Stomach (tissue), 4 donors: Measurements from ENCODE around the gene CPO.

ENCODE experiments used
- POLR2A ChIP-seq, 4 donors: fragments of 450-650 bp; IDR thresholded peaks; one replicate each; pipeline ENCODE4 v1.6.1; 2016; ENCODE audit warnings: antibody characterized with exemption in 4 of 4, control low read depth in 2 of 4, mild to moderate bottlenecking in 1 of 4, moderate library complexity in 1 of 4
- POLR2AphosphoS5 ChIP-seq, 3 donors: sonication (generic); formaldehyde crosslinking; IDR thresholded peaks; one replicate each; pipeline ENCODE4 v1.6.1; 2016; ENCODE audit warnings: antibody characterized with exemption in 3 of 3
- TF ChIP-seq, protein P1 (sequence below), 7 experiments: fragments of 450-650 bp in 4 of 7; fragments of 200-600 bp in 3 of 7; sonication (generic) in 3 of 7; IDR thresholded peaks; one replicate each; pipeline ENCODE4 v1.5.1; 2016 to 2019; ENCODE audit warnings: antibody characterized with exemption in 7 of 7, control low read depth in 2 of 7, mild to moderate bottlenecking in 1 of 7

DNA sequence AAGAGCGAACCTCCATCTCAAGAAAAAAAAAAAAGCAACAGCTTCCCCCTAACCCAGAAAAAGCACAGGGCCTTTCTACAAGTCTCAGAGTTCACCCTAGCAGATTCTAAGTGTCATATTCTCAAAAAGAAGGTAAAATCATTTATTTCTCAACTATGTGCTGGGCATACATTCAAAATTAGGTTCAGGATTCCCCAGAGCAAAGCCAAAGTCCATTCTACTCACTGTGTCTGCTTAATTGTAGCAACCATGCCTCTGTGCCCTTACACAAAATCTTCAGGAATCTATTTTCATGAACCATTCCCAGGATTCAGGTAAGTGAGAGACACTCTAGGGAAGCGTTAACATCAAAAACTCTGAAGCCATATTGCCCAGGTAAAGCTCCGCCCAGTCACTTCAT, 40.0 kb downstream of the CPO start:
- TF ChIP-seq POLR2A (IDR thresholded peaks at IDR 0.05), result no peak
- TF ChIP-seq, protein P1, sequence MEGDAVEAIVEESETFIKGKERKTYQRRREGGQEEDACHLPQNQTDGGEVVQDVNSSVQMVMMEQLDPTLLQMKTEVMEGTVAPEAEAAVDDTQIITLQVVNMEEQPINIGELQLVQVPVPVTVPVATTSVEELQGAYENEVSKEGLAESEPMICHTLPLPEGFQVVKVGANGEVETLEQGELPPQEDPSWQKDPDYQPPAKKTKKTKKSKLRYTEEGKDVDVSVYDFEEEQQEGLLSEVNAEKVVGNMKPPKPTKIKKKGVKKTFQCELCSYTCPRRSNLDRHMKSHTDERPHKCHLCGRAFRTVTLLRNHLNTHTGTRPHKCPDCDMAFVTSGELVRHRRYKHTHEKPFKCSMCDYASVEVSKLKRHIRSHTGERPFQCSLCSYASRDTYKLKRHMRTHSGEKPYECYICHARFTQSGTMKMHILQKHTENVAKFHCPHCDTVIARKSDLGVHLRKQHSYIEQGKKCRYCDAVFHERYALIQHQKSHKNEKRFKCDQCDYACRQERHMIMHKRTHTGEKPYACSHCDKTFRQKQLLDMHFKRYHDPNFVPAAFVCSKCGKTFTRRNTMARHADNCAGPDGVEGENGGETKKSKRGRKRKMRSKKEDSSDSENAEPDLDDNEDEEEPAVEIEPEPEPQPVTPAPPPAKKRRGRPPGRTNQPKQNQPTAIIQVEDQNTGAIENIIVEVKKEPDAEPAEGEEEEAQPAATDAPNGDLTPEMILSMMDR (IDR thresholded peaks at IDR 0.05), result no peak
- no peak for TF ChIP-seq POLR2AphosphoS5 (IDR thresholded peaks at IDR 0.05)
